OCI-LY1 (cell line): Measurements from ENCODE around the gene LCAT.
A peak's percentile ranks its signal among the peaks of the same experiment; 100 is the strongest.

Experiments used
- H2AFZ ChIP-seq: fragments of 200-600 bp; sonication (generic), shearing (Covaris generic); 2 replicates; pipeline ENCODE4 v1.6.0; 2014; ENCODE audit warnings: antibody characterized with exemption, mild to moderate bottlenecking, low read length
- H3F3A ChIP-seq: fragments of 200-600 bp; sonication (generic), shearing (Covaris generic); 2 replicates; pipeline ENCODE4 v1.6.0; 2014; ENCODE audit warnings: mild to moderate bottlenecking, antibody characterized with exemption, low read length, moderate library complexity; ENCODE audit not compliant: insufficient read depth
- H3K27ac ChIP-seq: fragments of 200-600 bp; sonication (generic); 2 replicates; pipeline ENCODE4 v1.5.1; 2014; ENCODE audit warnings: low read length, mixed run types, mild to moderate bottlenecking, low read depth; ENCODE audit not compliant: poor library complexity, severe bottlenecking
- H3K27me3 ChIP-seq: fragments of 200-600 bp; sonication (generic); 2 replicates; pipeline ENCODE4 v1.6.0; 2014; ENCODE audit warnings: antibody characterized with exemption, mild to moderate bottlenecking, low read length, moderate library complexity; ENCODE audit not compliant: insufficient read depth
- H3K36me3 ChIP-seq: fragments of 200-600 bp; sonication (generic); 2 replicates; pipeline ENCODE4 v1.6.1; 2014; ENCODE audit warnings: mild to moderate bottlenecking, antibody characterized with exemption, low read length, moderate library complexity, mixed read lengths; ENCODE audit not compliant: insufficient read depth
- H3K4me1 ChIP-seq: fragments of 200-600 bp; sonication (generic); 2 replicates; pipeline ENCODE4 v1.5.1; 2014; ENCODE audit warnings: mild to moderate bottlenecking, low read length, moderate library complexity; ENCODE audit not compliant: insufficient read depth, severe bottlenecking
- H3K4me2 ChIP-seq: fragments of 200-600 bp; sonication (generic), shearing (Covaris generic); 2 replicates; pipeline ENCODE4 v1.6.1; 2014; ENCODE audit warnings: low read length
- H3K4me3 ChIP-seq: fragments of 200-600 bp; sonication (generic); 2 replicates; pipeline ENCODE4 v1.5.1; 2014; ENCODE audit warnings: low read length, low read depth, mild to moderate bottlenecking, mixed read lengths; ENCODE audit not compliant: poor library complexity, severe bottlenecking
- H3K79me2 ChIP-seq: fragments of 200-600 bp; shearing (Covaris generic); 2 replicates; pipeline ENCODE4 v1.6.1; 2016; ENCODE audit warnings: mixed run types, low read length, mixed read lengths; ENCODE audit not compliant: insufficient read depth
- H3K9ac ChIP-seq: fragments of 200-600 bp; sonication (generic), shearing (Covaris generic); 2 replicates; pipeline ENCODE4 v1.6.1; 2014; ENCODE audit warnings: mild to moderate bottlenecking, low read length, mixed read lengths
- H3K9me2 ChIP-seq: fragments of 200-600 bp; sonication (generic), shearing (Covaris generic); 2 replicates; pipeline ENCODE4 v1.6.1; 2014; ENCODE audit warnings: low read depth, mild to moderate bottlenecking, low read length, mixed read lengths
- H3K9me3 ChIP-seq: fragments of 200-600 bp; shearing (Covaris generic); 2 replicates; pipeline ENCODE4 v1.6.1; 2014; ENCODE audit warnings: low read length, mixed read lengths
- H4K20me1 ChIP-seq: fragments of 200-600 bp; sonication (generic), shearing (Covaris generic); 2 replicates; pipeline ENCODE4 v1.6.0; 2016; ENCODE audit warnings: mild to moderate bottlenecking, low read length; ENCODE audit not compliant: insufficient read depth
- CTCF ChIP-seq: fragments of 200-600 bp; sonication (generic), shearing (Covaris generic); IDR thresholded peaks from 2 replicates; pipeline ENCODE4 v1.5.1; 2017; ENCODE audit warnings: mild to moderate bottlenecking, antibody characterized with exemption, low read length, moderate library complexity, mixed read lengths
- EZH2 ChIP-seq: fragments of 200-600 bp; sonication (generic), shearing (Covaris generic); IDR thresholded peaks from 2 replicates; pipeline ENCODE4 v1.8.0; 2017; ENCODE audit warnings: borderline replicate concordance, mixed run types, mild to moderate bottlenecking, antibody characterized with exemption, low read length, moderate library complexity, mixed read lengths

The LCAT gene

GRCh38 chr16:67926181-67926750 lies 17.7 kb downstream of the LCAT start:
- peak overlapping the region; percentile 9 for H3K27ac ChIP-seq
- H3K9me3 ChIP-seq: no peaks in the 10 kb centered on the region
- H3K9me2 ChIP-seq: no peaks in the 10 kb centered on the region
- H3K27me3 ChIP-seq: no peaks in the 10 kb centered on the region
- H3K4me2 ChIP-seq: no peak overlapping the region
- no peak overlapping the region; the same call in 1 of the 2 replicates for H3K9ac ChIP-seq
- no peak overlapping the region for H3K4me3 ChIP-seq
- no peak overlapping the region for H2AFZ ChIP-seq
- H3K36me3 ChIP-seq: peaks cover 15% of the 10 kb centered on the region; the same call in 1 of the 2 replicates
- no peak for TF ChIP-seq CTCF
- no peak for TF ChIP-seq EZH2
- H3K79me2 ChIP-seq: no peaks in the 10 kb centered on the region
- no peaks in the 10 kb centered on the region for H3F3A ChIP-seq
- no peaks in the 10 kb centered on the region for H4K20me1 ChIP-seq
- H3K4me1 ChIP-seq: peaks cover 14% of the 10 kb centered on the region

DNA sequence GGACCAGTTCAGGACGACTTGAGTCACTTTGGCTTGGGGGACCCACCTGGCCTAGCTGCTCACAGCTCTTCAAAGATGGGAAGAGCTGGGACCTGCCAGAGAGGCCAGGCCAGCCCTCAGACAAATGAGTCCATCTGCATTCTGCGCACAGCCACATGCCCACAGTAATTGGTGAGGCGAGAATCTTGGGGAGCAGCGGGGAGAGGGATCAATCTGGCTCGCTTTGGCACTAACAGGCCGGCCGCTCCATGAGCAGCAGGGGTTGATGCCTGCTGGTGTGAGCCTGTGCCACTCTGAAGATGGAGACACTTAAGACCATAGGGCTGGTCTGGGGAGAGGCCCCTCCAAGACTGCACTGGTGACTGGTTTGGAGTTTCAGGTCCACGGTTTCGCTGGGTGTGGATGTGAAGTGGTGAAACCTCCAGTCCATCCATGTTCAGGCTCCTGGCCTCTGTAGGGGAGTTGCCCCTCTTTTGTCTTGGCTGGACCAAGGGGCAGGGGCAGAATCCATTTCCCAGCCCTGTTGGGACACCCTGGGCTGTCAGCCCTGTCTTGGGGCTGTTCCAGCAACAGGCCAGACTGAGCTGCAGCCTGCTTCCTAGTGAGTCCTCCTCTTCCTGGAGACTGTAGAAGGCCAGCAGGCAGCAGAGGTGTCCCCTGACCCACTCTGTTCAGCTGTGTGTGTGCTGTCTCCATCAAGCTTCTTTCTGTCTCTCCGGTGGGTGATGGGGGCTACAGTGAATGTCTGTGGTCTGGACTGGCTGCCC lies 19.6 kb downstream of the LCAT start:
- Histone ChIP-seq H3K4me3 (no peak overlapping the region), H3K27ac (no peak overlapping the region), H3K9ac (no peak overlapping the region), H4K20me1 (no peaks in the 10 kb centered on the region), H3K79me2 (no peaks in the 10 kb centered on the region), H3K9me2 (no peaks in the 10 kb centered on the region), H2AFZ (no peak overlapping the region), H3K9me3 (no peaks in the 10 kb centered on the region), H3K4me2 (no peak overlapping the region), H3K36me3 (peaks cover 10% of the 10 kb centered on the region; the same call in 1 of the 2 replicates), H3F3A (no peaks in the 10 kb centered on the region), H3K4me1 (peaks cover 14% of the 10 kb centered on the region), H3K27me3 (no peaks in the 10 kb centered on the region)
- TF ChIP-seq EZH2: no peak
- TF ChIP-seq CTCF: no peak

GRCh38 chr16:67923414-67924116 lies 20.4 kb downstream of the LCAT start:
- Histone ChIP-seq H2AFZ (no peak overlapping the region), H3K9ac (no peak overlapping the region), H3K27ac (no peak overlapping the region), H3K27me3 (no peaks in the 10 kb centered on the region), H3K4me2 (no peak overlapping the region), H3K4me3 (no peak overlapping the region), H3K9me2 (no peaks in the 10 kb centered on the region), H4K20me1 (no peaks in the 10 kb centered on the region), H3K9me3 (no peaks in the 10 kb centered on the region), H3K36me3 (peaks cover 6% of the 10 kb centered on the region; the same call in 1 of the 2 replicates), H3K4me1 (peaks cover 14% of the 10 kb centered on the region), H3K79me2 (no peaks in the 10 kb centered on the region), H3F3A (no peaks in the 10 kb centered on the region)
- TF ChIP-seq EZH2 (no peak), CTCF (no peak)
